Measurements from ENCODE around the gene PRKG1. TPM values are rescaled to one million over a fixed set of nuclear protein-coding genes. Genes with fewer than 3 reads are reported as not detected.

The PRKG1 gene
- total and polyA plus RNA-seq, 7 donors = 4.5 to 49.0 (median 31.7) TPM

GRCh38 chr10:51321300-51321699, 247.0 kb downstream of the PRKG1 start:
- TF ChIP-seq, protein P1, sequence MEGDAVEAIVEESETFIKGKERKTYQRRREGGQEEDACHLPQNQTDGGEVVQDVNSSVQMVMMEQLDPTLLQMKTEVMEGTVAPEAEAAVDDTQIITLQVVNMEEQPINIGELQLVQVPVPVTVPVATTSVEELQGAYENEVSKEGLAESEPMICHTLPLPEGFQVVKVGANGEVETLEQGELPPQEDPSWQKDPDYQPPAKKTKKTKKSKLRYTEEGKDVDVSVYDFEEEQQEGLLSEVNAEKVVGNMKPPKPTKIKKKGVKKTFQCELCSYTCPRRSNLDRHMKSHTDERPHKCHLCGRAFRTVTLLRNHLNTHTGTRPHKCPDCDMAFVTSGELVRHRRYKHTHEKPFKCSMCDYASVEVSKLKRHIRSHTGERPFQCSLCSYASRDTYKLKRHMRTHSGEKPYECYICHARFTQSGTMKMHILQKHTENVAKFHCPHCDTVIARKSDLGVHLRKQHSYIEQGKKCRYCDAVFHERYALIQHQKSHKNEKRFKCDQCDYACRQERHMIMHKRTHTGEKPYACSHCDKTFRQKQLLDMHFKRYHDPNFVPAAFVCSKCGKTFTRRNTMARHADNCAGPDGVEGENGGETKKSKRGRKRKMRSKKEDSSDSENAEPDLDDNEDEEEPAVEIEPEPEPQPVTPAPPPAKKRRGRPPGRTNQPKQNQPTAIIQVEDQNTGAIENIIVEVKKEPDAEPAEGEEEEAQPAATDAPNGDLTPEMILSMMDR (IDR thresholded peaks at IDR 0.05) = no peak
- no peak overlapping the region for H3K27ac ChIP-seq
- no peak overlapping the region for H3K4me3 ChIP-seq
- H3K4me1 ChIP-seq = no peaks in the 10 kb centered on the region
- ATAC-seq = no peak
- H3K27me3 ChIP-seq (ENCODE audit: insufficient read depth in 3 of 3, low read length in 2 of 3) = no peaks in the 10 kb centered on the region
- 89 to 93% (median 92%) methylated on average over 3 of the region's 3 CpGs for WGBS, 3 donors
- intact Hi-C loops (cut with DNase I) = loop anchor here in 1 of 2 donors (5.0 kb wide), 1 partner anchor 41 kb away; no protein-coding TSS in a partner anchor
- H3K36me3 ChIP-seq (ENCODE audit: insufficient read depth in 1 of 2, low read depth in 1 of 2) = no peaks in the 10 kb centered on the region
- H3K9me3 ChIP-seq = no peaks in the 10 kb centered on the region
- no peak for DNase-seq

GRCh38 chr10:51321980-51322379, 247.7 kb downstream of the PRKG1 start:
- WGBS, 3 donors = 28 to 40% (median 31%) methylated on average over 3 of the region's 3 CpGs
- no peaks in the 10 kb centered on the region for H3K4me1 ChIP-seq
- ATAC-seq = no peak

DNA sequence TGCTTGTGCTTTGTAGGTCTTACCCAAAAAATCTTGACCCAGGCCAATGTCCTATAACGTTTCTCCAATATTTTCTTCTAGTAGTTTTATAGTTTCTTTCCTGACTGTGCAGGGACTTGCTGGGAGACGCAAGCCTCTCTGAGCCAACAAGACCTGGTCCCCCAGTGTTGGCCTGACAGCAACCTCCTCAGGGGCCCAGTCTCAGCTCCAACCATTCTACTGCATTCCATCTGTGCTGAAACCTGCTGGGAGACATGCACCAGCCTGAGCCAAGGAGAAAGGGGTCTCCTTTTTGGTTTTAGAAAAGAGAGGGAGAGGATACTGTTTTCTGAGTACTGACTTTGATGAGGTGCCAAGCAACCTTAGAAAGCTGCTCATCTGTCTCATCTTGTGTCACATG, 251.4 kb downstream of the PRKG1 start:
- no peak overlapping the region for H3K27ac ChIP-seq
- DNase-seq (no peak), ATAC-seq (no peak)
- intact Hi-C loops (cut with DNase I) = no loop called here
- H3K4me1 ChIP-seq = no peaks in the 10 kb centered on the region
- no peak overlapping the region for H3K4me3 ChIP-seq
- WGBS, 3 donors = 81 to 92% (median 87%) methylated on average over 2 of the region's 2 CpGs
- no peaks in the 10 kb centered on the region for H3K27me3 ChIP-seq (ENCODE audit: insufficient read depth in 3 of 3, low read length in 2 of 3)
- TF ChIP-seq, protein P1 (IDR thresholded peaks at IDR 0.05) = no peak
- no peaks in the 10 kb centered on the region for H3K9me3 ChIP-seq
- no peaks in the 10 kb centered on the region for H3K36me3 ChIP-seq (ENCODE audit: insufficient read depth in 1 of 2, low read depth in 1 of 2)

More at GRCh38 chr10:51321980-51322379, 247.7 kb downstream of the PRKG1 start:
- Histone ChIP-seq H3K4me3 (no peak overlapping the region), H3K27ac (no peak overlapping the region), H3K9me3 (no peaks in the 10 kb centered on the region), H3K27me3 (ENCODE audit: insufficient read depth in 3 of 3, low read length in 2 of 3) (no peaks in the 10 kb centered on the region), H3K36me3 (ENCODE audit: insufficient read depth in 1 of 2, low read depth in 1 of 2) (no peaks in the 10 kb centered on the region)
- no peak for DNase-seq
- intact Hi-C loops (cut with DNase I) = loop anchor here in 1 of 2 donors (5.0 kb wide), 1 partner anchor 40 kb away; no protein-coding TSS in a partner anchor
- TF ChIP-seq, protein P1 (IDR thresholded peaks at IDR 0.05) = no peak

DNA sequence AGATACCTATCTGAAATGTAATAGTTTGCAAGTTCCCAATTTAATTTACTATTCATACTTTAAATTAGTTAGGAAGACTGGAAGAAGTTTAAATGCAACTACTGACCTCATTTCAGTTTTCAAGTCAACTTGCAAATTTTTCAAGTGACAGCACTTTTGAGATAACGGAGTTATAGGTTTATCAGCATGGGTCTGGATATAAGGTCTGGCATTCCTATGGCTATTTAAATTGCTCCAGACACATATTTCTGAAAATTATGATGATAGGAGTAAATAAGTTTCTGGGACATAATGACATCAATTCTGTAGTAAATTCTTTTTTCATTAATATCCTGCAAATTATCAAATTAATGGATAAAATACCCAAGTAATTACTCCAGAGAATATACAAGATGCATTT, 251.9 kb downstream of the PRKG1 start:
- intact Hi-C loops (cut with DNase I) = no loop called here
- no peaks in the 10 kb centered on the region for H3K27me3 ChIP-seq (ENCODE audit: insufficient read depth in 3 of 3, low read length in 2 of 3)
- H3K9me3 ChIP-seq = no peaks in the 10 kb centered on the region
- no peak overlapping the region for H3K27ac ChIP-seq
- H3K4me3 ChIP-seq = no peak overlapping the region
- H3K4me1 ChIP-seq = no peaks in the 10 kb centered on the region
- DNase-seq (no peak), ATAC-seq (no peak)
- 91 to 98% (median 97%) methylated on average over 1 of the region's 1 CpG for WGBS, 3 donors
- H3K36me3 ChIP-seq (ENCODE audit: insufficient read depth in 1 of 2, low read depth in 1 of 2) = no peaks in the 10 kb centered on the region
- TF ChIP-seq, protein P1 (IDR thresholded peaks at IDR 0.05) = no peak

DNA sequence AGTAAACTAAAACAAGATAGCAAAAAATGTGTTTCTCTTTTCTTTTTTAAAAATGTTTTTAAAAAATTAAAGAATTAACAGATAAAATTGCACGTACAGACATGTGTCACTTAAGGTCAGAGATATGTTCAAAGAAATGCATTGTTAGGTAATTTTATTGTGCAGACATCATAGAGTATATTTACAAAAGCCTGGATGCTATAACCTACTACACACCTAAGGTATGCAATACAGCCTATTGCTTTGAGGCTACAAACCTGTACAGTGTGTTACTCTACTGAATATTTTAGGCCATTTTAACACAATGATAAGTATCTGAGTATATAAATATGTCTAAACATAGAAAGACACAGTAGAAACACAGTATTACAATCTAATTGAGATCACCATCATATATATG, 253.1 kb downstream of the PRKG1 start:
- H3K4me3 ChIP-seq = no peak overlapping the region
- 86 to 90% (median 87%) methylated on average over 1 of the region's 1 CpG for WGBS, 3 donors
- no peaks in the 10 kb centered on the region for H3K36me3 ChIP-seq (ENCODE audit: insufficient read depth in 1 of 2, low read depth in 1 of 2)
- no peaks in the 10 kb centered on the region for H3K9me3 ChIP-seq
- TF ChIP-seq, protein P1 (IDR thresholded peaks at IDR 0.05) = no peak
- no peaks in the 10 kb centered on the region for H3K4me1 ChIP-seq
- no peak for DNase-seq
- H3K27ac ChIP-seq = no peak overlapping the region
- intact Hi-C loops (cut with DNase I) = no loop called here
- no peak for ATAC-seq
- H3K27me3 ChIP-seq (ENCODE audit: insufficient read depth in 3 of 3, low read length in 2 of 3) = no peaks in the 10 kb centered on the region
